Spleen (tissue), 7 donors: ENCODE measurements around the gene CPA4.

ENCODE experiments used
- CTCF ChIP-seq, 11 experiments: fragments of 200-600 bp in 7 of 11; fragments of 450-650 bp in 4 of 11; sonication (generic) in 4 of 11; IDR thresholded peaks in 8 of 11; conservative IDR thresholded peaks in 3 of 11; 1 replicate in 7 of 11; 2 replicates in 4 of 11; pipeline versions ENCODE4 v1.4.0 to v1.8.0; 2016 to 2021; ENCODE audit warnings: antibody characterized with exemption in 11 of 11, inconsistent platforms in 4 of 11, mild to moderate bottlenecking in 1 of 11
- POLR2A ChIP-seq, 3 donors: fragments of 450-650 bp; IDR thresholded peaks; one replicate each; pipeline ENCODE4 v1.5.1; 2017; ENCODE audit warnings: antibody characterized with exemption in 3 of 3, mild to moderate bottlenecking in 1 of 3
- donor health status: DM: no; HTN: no; CAD: no; lungs with moderate emphysema.
- donor health status: DM: no; HTN: no; CAD: no.
- donor health status: DM: no; HTN: no; CAD: no.

- TF ChIP-seq POLR2A (IDR thresholded peaks at IDR 0.05) (no peak), CTCF (IDR thresholded peaks at IDR 0.05 in 8 of 11, conservative IDR thresholded peaks at IDR 0.05 in 3 of 11) (no peak)
Observed at GRCh38 chr7:130337410-130337971, 44.5 kb downstream of the CPA4 start.
